ENCODE results near the gene GEMIN2.
A peak's percentile ranks its signal among the peaks of the same experiment; 100 is the strongest.
"Not testable (repeated sequence)": the region's sequence is repeated elsewhere in the genome, so short reads cannot be mapped to it uniquely, and the experiment has no call there.

The GEMIN2 gene
- total RNA-seq = 2.5 to 9.3 (median 5.1) reads per million in 17 experiments

GRCh38 chr14:39114073-39114838, at the start of gene GEMIN2:
Gene GEMIN2 (plus strand): TSS chr14:39114323. CDS start chr14:39114339, 16 bp downstream.
- DNase-seq = peak; percentile 97 to 99 (median 98)

- not testable (repeated sequence) for DNase-seq
Measured at GRCh38 chr14:39069169-39069805, 44.8 kb upstream of the GEMIN2 start.

DNA sequence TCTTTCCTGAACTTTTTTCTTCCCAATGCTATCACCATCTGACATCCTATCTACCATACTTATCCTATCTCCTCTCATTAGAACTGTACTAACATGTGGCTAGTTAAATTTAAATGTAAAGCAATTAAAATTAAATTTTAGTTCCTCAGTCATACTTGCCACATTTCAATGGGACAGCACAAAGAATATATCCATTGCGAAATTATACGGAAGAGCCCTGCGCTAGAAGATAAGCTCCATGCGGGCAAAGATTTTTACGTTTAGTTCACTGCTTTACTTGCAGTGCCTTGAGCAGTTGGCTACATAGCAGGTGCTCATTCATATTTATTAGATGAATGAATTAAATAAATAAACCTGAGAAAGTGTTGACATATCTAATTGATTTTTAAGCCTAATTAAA, 44.2 kb upstream of the GEMIN2 start:
- no peak for DNase-seq

GRCh38 chr14:39071096-39071495, 43.0 kb upstream of the GEMIN2 start:
- DNase-seq = no peak

GRCh38 chr14:39080886-39081285, 33.2 kb upstream of the GEMIN2 start:
- DNase-seq = no peak

DNA sequence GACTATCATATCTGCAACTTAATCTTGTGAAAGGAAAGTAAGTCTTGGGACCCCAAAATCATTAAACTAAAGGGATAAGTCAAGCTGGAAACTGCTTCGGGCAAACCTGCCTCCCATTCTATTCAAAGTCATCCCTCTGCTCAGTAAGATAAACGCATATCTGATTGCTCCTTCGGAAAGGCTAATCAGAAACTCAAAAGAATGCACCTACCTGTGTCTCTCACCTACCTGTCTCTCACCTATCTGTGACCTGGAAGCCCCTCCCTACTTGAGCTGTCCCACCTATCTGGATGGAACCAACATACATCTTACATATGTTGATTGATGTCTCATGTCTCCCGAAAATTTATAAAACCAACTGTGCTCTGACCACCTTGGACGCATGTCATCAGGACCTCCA, 31.0 kb upstream of the GEMIN2 start:
- DNase-seq = no peak

GRCh38 chr14:39085933-39086332, 28.2 kb upstream of the GEMIN2 start:
- DNase-seq = no peak

GRCh38 chr14:39087493-39087892, 26.6 kb upstream of the GEMIN2 start:
- no peak for DNase-seq

GRCh38 chr14:39090548-39091111, 23.5 kb upstream of the GEMIN2 start:
- DNase-seq = no peak

- no peak for DNase-seq
Measured at GRCh38 chr14:39091716-39092115, 22.4 kb upstream of the GEMIN2 start.

DNA sequence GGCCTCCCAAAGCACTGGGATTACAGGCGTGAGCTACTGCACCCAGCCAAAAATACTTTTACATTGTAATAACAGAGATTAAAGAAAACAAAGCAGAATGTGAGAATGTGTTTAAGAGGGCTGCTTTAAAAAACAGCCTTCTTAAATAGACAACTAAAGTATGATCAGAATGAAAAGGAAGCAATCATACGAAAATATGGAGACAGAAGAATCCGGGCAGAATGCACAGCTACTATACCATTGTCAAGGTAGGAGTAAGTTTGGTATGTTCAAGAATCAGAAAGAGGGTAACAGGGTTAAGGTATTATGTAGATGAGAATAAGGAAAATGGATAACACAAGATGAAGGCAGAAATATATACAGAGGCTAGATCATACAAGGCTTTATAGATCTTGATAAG, 19.6 kb upstream of the GEMIN2 start:
- DNase-seq = no peak

GRCh38 chr14:39097159-39097558, 17.0 kb upstream of the GEMIN2 start:
- peak in 1 of 4 experiments; percentile 5 for DNase-seq

DNA sequence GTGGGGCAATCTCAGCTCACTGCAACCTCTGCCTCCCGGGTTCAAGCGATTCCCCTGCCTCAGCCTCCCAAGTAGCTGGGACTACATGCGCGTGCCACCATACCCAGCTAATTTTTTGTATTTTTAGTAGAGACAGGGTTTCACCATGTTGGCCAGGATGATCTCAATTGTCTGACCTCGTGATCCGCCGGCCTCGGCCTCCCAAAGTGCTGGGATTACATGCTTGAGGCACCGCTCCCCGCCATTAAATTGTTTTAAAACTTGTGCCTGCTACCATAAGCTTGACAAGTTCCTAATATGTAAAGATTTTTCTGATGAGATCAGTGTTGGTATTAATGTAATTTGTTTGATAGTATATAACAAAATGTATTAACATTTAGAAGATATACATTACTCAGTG, 14.9 kb upstream of the GEMIN2 start:
- not testable (repeated sequence) for DNase-seq

- no peak for DNase-seq
Measured at GRCh38 chr14:39099748-39100147, 14.4 kb upstream of the GEMIN2 start.

GRCh38 chr14:39102265-39102968, 11.7 kb upstream of the GEMIN2 start:
- DNase-seq = peak in 3 of 4 experiments; percentile 9 to 30 (median 30)

DNA sequence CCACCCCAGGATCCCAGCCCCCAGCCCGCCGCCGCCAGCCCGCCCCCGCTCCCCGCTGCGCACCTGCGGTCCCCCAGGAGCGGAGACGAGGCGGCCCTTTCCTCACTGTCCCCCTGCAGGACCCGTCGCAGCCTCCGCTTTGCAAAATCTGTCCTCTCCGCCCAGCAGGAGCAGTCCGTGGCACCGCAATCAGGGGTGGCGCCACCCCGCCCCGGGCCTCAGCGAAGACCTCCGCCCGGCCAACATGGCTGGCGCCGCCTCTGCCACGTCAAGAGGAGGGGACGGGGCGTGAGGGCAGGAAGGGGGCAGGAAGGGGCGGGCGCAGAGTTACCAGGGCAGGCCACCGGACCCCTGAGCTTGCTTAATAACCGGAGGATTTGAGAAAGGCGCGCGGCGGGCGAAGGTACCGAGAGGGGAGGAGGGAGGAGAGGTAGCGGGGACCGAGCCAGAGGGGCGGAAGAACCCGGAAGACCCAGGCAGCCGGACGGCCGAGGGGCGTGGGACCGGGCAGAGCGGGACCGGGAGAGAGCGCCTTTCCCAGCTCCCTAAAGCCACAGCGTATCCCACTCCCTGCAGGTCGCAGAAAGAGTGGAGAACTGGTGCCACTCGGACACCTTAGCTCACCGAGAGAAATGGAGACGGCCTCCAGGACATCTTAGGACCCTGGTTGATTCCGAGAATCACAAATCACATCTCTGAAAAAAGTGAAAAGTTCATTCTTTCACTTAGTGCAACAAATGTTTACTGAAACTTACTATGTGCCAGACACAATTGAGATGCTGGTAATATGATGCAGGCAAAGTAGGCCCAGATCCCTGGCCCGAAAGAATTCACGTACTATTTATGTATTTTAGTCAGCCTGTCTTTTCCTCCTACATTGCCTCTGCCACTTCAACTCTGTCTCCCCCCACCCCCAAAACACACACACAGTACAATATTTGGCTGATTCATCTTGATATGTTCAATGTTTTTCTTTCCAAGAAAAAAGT, 10.9 kb upstream of the GEMIN2 start, which contains the start of gene SEC23A:
Gene SEC23A (minus strand): TSS at position 267 of the 989 bp plus-strand sequence. CDS start 7,117 bp downstream, outside the sequence.
- DNase-seq = peak; percentile 85 to 93 (median 91)

GRCh38 chr14:39104078-39104801, 9.9 kb upstream of the GEMIN2 start:
- not testable (repeated sequence) for DNase-seq

- DNase-seq = peak in 2 of 4 experiments; percentile 31 to 45
Measured at GRCh38 chr14:39107591-39107996, 6.5 kb upstream of the GEMIN2 start.

DNA sequence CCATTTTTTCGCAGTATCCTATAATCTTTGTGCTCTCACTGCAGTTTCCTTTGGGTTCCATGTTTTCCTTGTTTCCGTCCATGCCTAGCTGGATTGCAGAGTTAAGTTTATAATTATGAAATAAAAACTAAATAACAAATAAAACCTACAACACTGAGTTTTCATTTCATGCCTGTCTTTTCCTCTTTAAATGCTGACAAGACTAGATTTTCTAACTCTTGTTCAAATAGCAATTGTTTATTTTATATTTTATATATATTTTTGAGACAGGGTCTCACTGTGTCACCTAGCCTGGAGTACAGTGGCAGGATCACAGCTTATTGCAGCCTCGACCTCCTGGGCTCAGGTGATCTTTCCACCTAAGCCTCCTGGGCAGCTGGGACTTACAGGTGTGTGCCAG, 5.3 kb upstream of the GEMIN2 start:
- no peak for DNase-seq

GRCh38 chr14:39109893-39110715, 4.0 kb upstream of the GEMIN2 start:
- no peak for DNase-seq

Measured in suppressor macrophage (primary cell).